Inferior parietal cortex (tissue), 1 donor: ENCODE results near the gene USP31.

ENCODE experiments used
- DNase-seq: peaks from one replicate; pipeline ENCODE4 v3.0.0-alpha.2; 2016; ENCODE audit errors: extremely low spot score

The USP31 gene

GRCh38 chr16:23149267-23149992 lies at the start of gene USP31:
Gene USP31, minus strand, starts transcription at chr16:23149452. Its CDS starts 182 bp downstream, at chr16:23149270.
- DNase-seq = peak; percentile 91

DNA sequence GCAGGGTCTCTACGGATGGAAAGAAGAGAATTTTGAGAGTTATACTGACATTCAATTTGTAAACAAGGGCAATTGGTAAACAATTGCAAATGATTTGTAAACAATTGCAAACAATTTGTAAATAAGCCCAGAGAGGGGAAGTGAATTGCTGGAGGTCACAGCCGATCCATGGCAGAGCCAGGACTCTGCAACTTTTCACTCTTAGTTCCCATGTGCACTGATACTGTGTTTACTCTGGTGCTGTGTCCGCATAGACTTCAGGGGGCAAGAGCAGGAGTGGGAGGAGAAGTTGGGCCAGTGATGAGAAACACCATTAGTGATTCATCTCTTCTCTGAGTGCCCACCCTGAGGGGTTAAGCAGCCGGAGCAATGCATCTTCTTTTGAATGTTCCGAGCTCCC lies 47.3 kb upstream of the USP31 start:
- no peak for DNase-seq

DNA sequence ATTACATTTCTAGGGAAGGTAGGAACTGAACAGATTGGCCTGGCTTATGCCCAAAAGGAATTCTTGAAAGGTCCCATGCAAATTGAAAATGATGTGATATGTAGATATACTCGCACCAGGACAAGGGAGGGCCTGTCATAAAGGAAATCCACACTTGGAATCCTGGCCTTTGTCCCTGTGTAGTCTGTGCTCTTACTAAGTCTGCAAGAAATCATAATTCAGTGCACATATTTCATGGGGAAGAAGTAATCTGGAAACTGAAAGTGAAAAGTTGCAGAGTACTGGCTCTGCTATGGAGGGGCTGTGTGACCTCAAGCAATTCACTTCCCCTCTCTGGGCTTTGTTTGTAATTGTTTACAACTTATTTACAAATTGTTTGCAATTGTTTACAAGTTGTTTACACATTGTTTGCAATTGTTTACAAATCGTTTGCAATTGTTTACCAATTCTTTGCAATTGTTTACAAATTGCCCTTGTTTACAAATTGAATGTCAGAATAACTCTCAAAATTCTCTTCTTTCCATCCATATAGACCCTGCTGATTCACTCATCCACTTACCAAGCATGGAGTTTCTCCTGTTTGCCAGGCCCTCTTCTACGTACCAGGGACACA lies 46.2 kb upstream of the USP31 start:
- DNase-seq = no peak

GRCh38 chr16:23194497-23195221 lies 45.4 kb upstream of the USP31 start:
- no peak for DNase-seq

- no peak for DNase-seq
Measured at GRCh38 chr16:23188911-23189310, 39.7 kb upstream of the USP31 start.

DNA sequence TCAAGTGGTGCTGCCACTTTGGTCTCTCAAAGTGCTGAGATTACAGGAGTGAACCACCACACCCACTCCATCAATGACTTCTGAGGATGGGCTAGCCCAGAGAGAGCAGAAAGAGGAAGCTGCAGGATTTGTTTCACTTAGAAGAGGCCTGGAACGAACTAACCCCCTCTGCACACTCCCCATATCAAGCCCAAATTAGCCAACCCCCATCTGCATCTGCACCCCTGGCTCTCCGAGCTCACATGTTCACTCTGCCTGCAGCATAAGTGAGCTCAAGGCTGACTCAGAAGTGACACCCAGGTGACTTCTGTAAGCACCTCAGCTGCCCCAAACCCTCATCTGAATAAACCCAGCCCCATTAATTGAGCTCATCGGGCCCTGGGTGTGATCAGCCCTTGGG lies 38.1 kb upstream of the USP31 start:
- DNase-seq = no peak

- no peak for DNase-seq
Measured at GRCh38 chr16:23186171-23186570, 36.9 kb upstream of the USP31 start.

DNA sequence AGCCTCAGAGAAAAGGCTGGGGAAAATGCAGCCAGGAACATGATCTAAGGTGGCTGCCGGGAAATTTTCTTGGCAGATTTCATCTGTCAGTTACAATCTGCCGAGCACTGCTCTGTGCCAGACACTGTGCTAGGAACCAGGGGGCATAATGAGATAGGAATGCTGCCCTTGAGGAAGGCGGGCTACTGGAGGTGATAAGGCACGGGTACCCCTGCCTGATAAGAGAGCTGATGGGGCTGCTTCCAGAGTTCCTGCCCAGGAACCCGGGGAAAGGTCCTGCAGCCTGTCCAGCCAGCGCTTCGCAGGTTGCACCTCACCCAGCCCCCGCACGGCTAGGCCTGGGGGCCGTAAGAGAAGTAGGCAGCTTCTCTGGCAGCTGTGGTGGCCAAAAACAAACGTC lies 36.4 kb upstream of the USP31 start:
- DNase-seq = no peak

DNA sequence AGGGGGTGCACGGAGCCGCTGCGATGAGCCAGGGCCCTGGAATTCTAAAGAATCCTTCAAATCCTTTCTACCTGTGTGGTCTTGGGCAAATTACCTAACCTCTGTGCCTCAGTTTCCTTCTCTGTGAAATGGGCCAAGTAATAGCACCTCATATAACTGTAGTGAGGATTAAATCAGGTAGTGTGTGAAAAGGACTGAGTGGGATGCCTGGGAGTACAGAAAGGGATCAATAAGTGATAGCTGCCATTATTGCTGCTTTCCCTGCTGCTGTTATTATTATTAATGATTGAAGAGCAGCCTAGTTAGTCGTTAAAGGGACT lies 34.3 kb upstream of the USP31 start:
- no peak for DNase-seq

GRCh38 chr16:23182679-23183542 lies 33.7 kb upstream of the USP31 start, which contains the start of gene SCNN1G:
Gene SCNN1G, plus strand, starts transcription at chr16:23182745. Its CDS starts 3,527 bp downstream, at chr16:23186272.
- no peak for DNase-seq

- peak; percentile 64 for DNase-seq
Measured at GRCh38 chr16:23182206-23182678, 33.0 kb upstream of the USP31 start.

DNA sequence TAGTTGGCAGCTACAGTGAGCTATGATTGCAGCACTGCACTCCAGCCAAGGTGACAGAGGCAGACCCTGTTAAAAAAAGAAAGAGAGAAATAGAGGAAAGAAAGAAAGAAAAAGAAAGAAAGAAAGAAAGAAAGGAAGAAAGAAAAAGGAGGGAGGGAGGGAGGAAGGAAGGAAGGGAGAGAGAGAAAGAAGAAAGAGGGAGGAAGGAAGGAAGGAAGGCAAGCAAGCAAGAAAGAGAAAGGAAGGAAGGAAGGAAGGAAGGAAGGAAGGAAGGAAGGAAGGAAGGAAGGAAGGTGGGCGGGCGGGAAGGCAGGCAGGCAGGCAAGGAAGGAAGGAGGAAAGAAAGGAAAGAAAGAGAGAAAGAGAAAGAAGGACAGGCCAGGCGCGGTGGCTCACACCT lies 32.3 kb upstream of the USP31 start:
- no peak for DNase-seq

DNA sequence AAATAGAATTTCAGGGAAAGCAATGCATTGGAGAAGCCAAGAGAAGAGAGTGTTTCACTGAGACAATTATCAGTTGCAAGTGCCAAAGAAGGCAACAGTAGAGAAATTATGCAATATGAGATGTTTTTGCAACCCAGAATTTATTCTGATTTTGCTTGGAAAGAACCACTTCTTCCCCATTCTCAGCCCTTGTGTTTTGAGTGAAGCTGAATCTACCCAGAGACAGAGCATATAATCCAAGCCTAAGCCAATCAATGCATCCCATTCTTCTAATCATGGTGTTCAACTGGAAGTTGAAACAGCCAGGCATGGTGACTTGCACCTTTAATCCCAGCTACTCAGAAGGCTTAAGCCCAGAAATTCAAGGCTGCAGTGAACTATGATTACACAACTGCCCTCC lies 26.4 kb upstream of the USP31 start:
- DNase-seq = no peak

GRCh38 chr16:23174622-23175021 lies 25.4 kb upstream of the USP31 start:
- no peak for DNase-seq

GRCh38 chr16:23172994-23173393 lies 23.7 kb upstream of the USP31 start:
- no peak for DNase-seq

- no peak for DNase-seq
Measured at GRCh38 chr16:23172583-23172982, 23.3 kb upstream of the USP31 start.

DNA sequence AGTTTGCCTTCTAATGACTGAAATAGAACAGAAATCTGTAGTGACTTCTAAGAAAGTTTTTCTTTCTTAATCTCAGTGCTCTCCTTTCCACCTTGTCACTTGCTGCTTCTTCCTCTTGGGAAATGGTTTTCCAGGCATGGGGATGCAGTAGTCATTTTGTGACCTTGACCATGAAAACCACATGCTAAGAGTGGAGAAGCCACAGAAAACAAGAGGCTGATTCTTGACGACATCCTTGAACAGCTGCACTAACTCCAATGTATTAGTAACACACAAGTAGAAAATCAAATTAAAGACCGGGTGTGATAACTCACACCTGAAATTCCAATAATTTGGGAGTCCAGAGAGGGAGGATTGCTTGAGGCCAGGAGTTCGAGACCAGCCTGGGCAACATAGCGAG lies 15.5 kb upstream of the USP31 start:
- DNase-seq = no peak

DNA sequence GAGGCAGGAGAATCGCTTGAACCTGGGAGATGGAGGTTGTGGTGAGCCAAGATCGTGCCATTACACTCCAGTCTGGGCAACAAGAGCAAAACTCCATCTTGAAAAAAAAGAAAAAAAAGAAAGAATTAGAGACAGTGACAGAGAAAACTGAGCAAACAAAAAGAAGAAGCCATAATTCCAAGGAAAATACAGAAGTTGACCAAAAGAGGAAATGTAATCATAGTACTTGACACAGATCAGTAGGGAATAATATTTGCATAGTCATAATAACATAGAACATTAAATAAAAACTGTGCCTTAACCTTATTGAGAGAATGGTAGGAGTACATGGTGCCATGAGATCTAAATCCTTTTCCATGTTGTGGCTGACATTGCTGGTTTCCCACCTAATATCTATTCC lies 14.7 kb upstream of the USP31 start:
- DNase-seq = no peak

DNA sequence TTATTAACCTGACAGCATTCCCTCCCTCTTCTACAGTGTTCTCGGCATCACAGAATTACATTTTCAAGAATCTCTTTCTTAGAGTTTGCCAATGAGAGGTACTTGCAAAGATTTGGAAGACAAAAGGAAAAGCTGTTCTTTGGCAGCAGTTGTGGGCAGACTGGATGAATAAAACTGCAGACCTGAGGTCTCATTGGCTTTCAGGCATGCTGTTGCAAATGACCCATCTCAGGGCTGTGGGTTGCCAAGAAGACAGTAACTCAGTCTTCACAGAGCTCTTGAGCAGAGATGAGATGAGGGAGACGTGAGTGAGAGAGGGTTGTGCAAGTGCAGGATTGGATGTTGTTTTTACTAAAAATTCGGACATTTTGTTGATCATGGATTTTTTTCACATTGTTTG lies 11.3 kb upstream of the USP31 start:
- DNase-seq = no peak

DNA sequence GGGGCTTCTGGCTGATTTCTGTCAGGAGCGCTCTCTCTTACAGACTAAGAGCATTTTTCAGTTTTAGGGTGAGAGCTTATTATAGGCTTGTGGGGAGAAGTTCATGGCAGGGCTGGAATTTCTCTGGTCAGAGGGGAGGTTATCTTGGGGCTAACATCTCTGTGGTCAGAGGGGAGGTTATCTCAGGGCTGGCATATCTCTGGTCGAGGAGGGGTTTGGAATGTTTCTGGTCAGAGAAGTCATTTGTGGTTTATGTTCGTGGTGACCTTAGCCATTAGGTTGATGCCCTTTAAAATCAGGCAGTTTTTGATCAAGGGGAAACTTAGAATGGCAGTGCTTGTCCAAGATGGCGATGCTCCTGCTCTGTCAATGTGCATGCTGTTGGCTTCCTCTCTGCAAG lies 10.8 kb upstream of the USP31 start:
- no peak for DNase-seq

DNA sequence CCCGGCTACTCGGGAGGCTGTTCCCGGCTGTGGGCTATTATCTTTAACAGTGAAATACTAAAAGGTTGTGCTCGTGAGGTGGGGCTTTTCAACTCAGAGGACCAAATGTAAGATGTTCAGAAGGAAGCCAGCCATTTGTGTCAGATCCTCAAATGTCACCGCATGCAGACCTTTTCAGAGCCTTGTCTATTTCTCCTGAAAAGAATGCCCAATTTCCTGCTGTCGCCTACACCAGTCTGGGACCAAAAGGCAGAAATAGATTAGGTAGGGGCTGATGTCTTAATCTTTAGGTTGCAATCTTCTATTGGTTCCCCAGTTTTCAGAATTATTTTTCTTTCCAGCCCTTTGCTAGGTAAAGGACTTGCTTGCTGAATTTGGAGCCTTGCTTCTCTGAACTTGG lies 8.9 kb upstream of the USP31 start:
- no peak for DNase-seq

DNA sequence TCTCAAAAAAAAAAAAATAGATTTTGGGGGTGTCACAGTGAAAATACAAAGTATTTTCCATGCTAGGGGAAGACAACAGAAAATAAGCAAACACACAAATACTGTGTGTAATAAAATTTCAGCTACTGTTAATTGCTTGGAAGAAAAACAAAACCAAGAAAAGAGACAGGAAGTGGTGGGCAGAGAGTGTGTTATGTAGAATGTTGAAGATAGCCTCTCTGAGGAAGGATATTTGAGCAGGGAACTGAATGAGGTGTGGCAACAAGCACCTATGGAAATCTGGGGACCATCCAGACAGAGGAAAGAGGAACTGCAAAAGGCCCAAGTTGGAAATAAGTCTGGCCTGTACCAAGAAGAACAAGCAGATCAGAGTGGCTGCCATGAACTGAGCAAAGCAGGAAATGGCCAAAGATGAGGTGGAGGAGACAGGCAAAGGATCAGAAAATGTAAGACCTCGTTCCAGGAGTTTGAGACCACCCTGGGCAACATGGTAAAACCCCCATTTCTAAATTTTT lies 7.8 kb upstream of the USP31 start:
- no peak for DNase-seq
